ENCODE results near the gene ZNF79.
A peak's percentile ranks its signal among the peaks of the same experiment; 100 is the strongest.

The ZNF79 gene

DNA sequence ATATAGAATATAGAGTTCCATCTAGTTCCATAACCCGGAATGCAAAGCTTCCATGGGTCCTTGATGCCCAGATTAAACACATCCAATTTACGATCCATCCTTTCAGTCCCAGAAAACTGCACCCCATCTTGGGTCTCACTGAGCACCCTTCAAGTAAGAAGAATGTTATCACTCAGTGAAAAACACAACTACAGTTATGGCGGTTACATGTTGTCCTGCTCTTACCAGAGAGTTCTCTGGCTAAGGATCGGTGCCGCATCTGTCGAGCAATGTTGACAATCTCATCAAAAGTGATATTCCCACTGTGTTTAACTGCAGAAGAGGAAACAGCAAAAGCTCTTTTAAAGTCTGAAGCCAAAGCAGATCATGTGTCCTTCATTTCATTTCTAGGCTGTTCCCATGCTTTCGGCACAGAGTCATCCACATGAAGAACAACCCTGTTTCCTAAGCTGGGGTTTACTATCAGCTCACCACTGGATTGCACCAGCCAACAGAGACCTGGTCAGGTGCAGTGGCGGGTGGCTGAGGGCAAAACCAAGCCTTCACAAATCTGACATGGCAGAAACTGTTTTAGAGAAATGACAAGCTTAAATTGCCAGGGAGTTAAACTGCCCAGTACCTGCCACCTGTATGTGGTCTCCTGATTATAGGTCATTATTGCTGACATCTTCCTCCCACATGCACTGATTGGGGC lies 24.1 kb downstream of the ZNF79 start:
- H4K8ac ChIP-seq (ENCODE audit: low read depth, low read length): no peak overlapping the region
- H2AK5ac ChIP-seq (ENCODE audit: low read depth, low read length): no peak overlapping the region

DNA sequence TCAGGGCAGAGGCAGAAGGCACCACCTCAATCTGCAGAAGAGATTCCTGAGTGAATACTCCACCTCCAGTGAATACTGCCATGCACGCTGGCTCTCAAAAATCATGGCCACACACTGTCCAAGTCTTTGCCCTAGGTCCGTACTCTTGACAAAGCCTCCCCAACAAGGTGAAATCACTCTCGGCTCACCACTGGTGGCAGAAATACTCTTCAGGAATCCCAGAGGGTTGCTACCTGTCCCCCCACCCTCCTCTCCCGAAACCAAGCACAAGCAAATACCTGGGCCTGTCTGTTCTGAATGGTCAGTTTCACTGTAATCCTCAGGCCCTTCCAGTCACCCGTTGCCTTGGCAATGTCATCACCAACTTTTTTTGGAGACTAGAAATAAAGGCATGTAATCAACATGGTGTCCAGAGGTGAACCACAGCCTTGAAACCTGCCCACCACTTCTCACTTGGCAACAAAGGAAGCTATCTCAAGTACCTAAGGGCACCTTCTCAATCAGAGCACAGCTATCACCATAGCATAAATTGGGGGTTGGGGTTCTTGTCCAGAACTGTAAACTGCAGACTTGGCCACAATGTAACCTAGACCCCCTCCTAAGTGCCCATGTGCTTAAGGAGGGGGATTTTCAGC lies 25.3 kb downstream of the ZNF79 start:
- peaks cover 6 to 44% of the 10 kb centered on the region in 2 donors for H3K9me3 ChIP-seq (replicated peaks in 1 of 2; ENCODE audit: control insufficient read depth in 2 of 2, insufficient read depth in 1 of 2, low read depth in 1 of 2, low read length in 2 of 2)
- H3K4me2 ChIP-seq (ENCODE audit: insufficient read depth, low read length, poor library complexity, severe bottlenecking): peak overlapping the region; percentile 77
- no peak overlapping the region for H4K91ac ChIP-seq (ENCODE audit: low read depth, low read length, poor library complexity)
- no peak overlapping the region for H3K14ac ChIP-seq (ENCODE audit: low read length)
- peaks cover 11 to 18% of the 10 kb centered on the region in 2 donors for H3K4me1 ChIP-seq (ENCODE audit: control insufficient read depth in 2 of 2, insufficient read depth in 1 of 2, low read depth in 1 of 2, low read length in 2 of 2)
- H3K23ac ChIP-seq (ENCODE audit: low read depth, low read length, poor library complexity): no peak overlapping the region
- H2BK12ac ChIP-seq (ENCODE audit: low read length): no peak overlapping the region
- no peak overlapping the region for H3K9ac ChIP-seq (ENCODE audit: low read depth, low read length, poor library complexity)
- no peak overlapping the region for H4K8ac ChIP-seq (ENCODE audit: low read depth, low read length)
- no CpG with 5 or more reads among the region's 5 CpGs for WGBS, 2 donors (ENCODE audit: extremely low coverage in 2 of 2, insufficient read length in 2 of 2, insufficient replicate concordance in 1 of 2)
- H3K79me1 ChIP-seq (ENCODE audit: low read depth, low read length): peaks cover 3% of the 10 kb centered on the region
- H3K27ac ChIP-seq (replicated peaks; ENCODE audit: low read length): no peak overlapping the region
- no peak overlapping the region for H2BK120ac ChIP-seq (ENCODE audit: low read depth, low read length)
- H3K4me3 ChIP-seq (ENCODE audit: low read length in 2 of 2): peak overlapping the region; percentile 91 to 99
- H3K27me3 ChIP-seq (ENCODE audit: control insufficient read depth in 3 of 3, insufficient read depth in 3 of 3, low read depth in 1 of 3, low read length in 3 of 3): no peaks in the 10 kb centered on the region
- no peak overlapping the region for H3K18ac ChIP-seq (ENCODE audit: low read length)
- H3K4ac ChIP-seq (ENCODE audit: low read length): no peak overlapping the region
- H3K36me3 ChIP-seq (replicated peaks in 1 of 2; ENCODE audit: control insufficient read depth in 2 of 2, insufficient read depth in 2 of 2, low read length in 2 of 2): peaks cover 54 to 66% of the 10 kb centered on the region in 2 donors
- no peak overlapping the region for H2BK5ac ChIP-seq (ENCODE audit: low read length)
- H2BK15ac ChIP-seq (ENCODE audit: low read length): no peak overlapping the region
- H2AK5ac ChIP-seq (ENCODE audit: low read depth, low read length): no peak overlapping the region
- DNase-seq (ENCODE audit: low spot score): no peak
- H2AFZ ChIP-seq (ENCODE audit: low read length): no peak overlapping the region

More for the DNA sequence above, 24.1 kb downstream of the ZNF79 start:
- no peak overlapping the region for H3K4me2 ChIP-seq (ENCODE audit: insufficient read depth, low read length, poor library complexity, severe bottlenecking)
- no peak overlapping the region for H2BK5ac ChIP-seq (ENCODE audit: low read length)
- H3K23ac ChIP-seq (ENCODE audit: low read depth, low read length, poor library complexity): no peak overlapping the region
- no peak overlapping the region for H4K91ac ChIP-seq (ENCODE audit: low read depth, low read length, poor library complexity)
- no peak for DNase-seq (ENCODE audit: low spot score)
- H2BK12ac ChIP-seq (ENCODE audit: low read length): no peak overlapping the region
- H3K27me3 ChIP-seq (ENCODE audit: control insufficient read depth in 3 of 3, insufficient read depth in 3 of 3, low read depth in 1 of 3, low read length in 3 of 3): no peaks in the 10 kb centered on the region
- H2BK120ac ChIP-seq (ENCODE audit: low read depth, low read length): no peak overlapping the region
- no peak overlapping the region for H2AFZ ChIP-seq (ENCODE audit: low read length)
- peaks cover 61 to 74% of the 10 kb centered on the region in 2 donors for H3K36me3 ChIP-seq (replicated peaks in 1 of 2; ENCODE audit: control insufficient read depth in 2 of 2, insufficient read depth in 2 of 2, low read length in 2 of 2)
- H3K4me1 ChIP-seq (ENCODE audit: control insufficient read depth in 2 of 2, insufficient read depth in 1 of 2, low read depth in 1 of 2, low read length in 2 of 2): peaks cover 11 to 18% of the 10 kb centered on the region in 2 donors
- WGBS, 2 donors (ENCODE audit: extremely low coverage in 2 of 2, insufficient read length in 2 of 2, insufficient replicate concordance in 1 of 2): no CpG with 5 or more reads among the region's 8 CpGs
- peaks cover 11 to 52% of the 10 kb centered on the region in 2 donors for H3K9me3 ChIP-seq (replicated peaks in 1 of 2; ENCODE audit: control insufficient read depth in 2 of 2, insufficient read depth in 1 of 2, low read depth in 1 of 2, low read length in 2 of 2)
- peaks cover 3% of the 10 kb centered on the region for H3K79me1 ChIP-seq (ENCODE audit: low read depth, low read length)
- H3K14ac ChIP-seq (ENCODE audit: low read length): no peak overlapping the region
- no peak overlapping the region for H3K18ac ChIP-seq (ENCODE audit: low read length)
- H3K9ac ChIP-seq (ENCODE audit: low read depth, low read length, poor library complexity): no peak overlapping the region
- H2BK15ac ChIP-seq (ENCODE audit: low read length): no peak overlapping the region
- no peak overlapping the region for H3K4me3 ChIP-seq (ENCODE audit: low read length in 2 of 2)
- H3K27ac ChIP-seq (replicated peaks; ENCODE audit: low read length): no peak overlapping the region
- H3K4ac ChIP-seq (ENCODE audit: low read length): no peak overlapping the region

DNA sequence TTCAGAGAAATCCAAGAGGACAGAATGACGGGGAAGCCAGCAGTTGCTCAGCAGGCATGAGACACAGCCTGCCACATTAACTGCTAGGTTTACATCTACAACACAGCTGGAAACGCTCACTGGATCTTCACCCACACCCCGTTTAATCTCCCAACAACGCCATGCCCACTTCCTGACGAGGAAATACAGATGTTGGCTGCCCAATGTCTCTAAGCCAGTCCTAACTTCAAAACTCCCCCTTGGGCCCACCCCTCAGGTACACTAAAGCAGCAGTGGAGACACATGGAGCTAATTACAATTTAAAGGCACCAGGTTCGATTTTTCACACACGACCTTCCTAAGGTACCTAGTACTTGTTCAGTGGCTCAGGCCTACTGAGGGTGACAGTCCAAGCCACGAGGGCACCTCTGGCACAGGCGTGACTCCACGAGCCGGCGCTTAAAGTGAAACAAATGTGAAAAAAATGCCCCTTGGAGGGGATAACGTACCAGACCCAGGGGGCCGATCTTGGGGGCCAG lies 26.1 kb downstream of the ZNF79 start:
- Histone ChIP-seq H3K23ac (ENCODE audit: low read depth, low read length, poor library complexity) (no peak overlapping the region), H3K4me3 (ENCODE audit: low read length in 2 of 2) (peak overlapping the region; percentile 91 to 99), H3K4me2 (ENCODE audit: insufficient read depth, low read length, poor library complexity, severe bottlenecking) (peak overlapping the region; percentile 77), H2BK15ac (ENCODE audit: low read length) (no peak overlapping the region), H2BK12ac (ENCODE audit: low read length) (no peak overlapping the region), H3K4ac (ENCODE audit: low read length) (no peak overlapping the region), H3K4me1 (ENCODE audit: control insufficient read depth in 2 of 2, insufficient read depth in 1 of 2, low read depth in 1 of 2, low read length in 2 of 2) (peaks cover 11 to 18% of the 10 kb centered on the region in 2 donors), H3K9me3 (replicated peaks in 1 of 2; ENCODE audit: control insufficient read depth in 2 of 2, insufficient read depth in 1 of 2, low read depth in 1 of 2, low read length in 2 of 2) (peaks cover 0 to 36% of the 10 kb centered on the region in 2 donors), H2BK120ac (ENCODE audit: low read depth, low read length) (no peak overlapping the region), H2AFZ (ENCODE audit: low read length) (no peak overlapping the region), H3K27me3 (ENCODE audit: control insufficient read depth in 3 of 3, insufficient read depth in 3 of 3, low read depth in 1 of 3, low read length in 3 of 3) (no peaks in the 10 kb centered on the region), H4K8ac (ENCODE audit: low read depth, low read length) (no peak overlapping the region), H3K27ac (replicated peaks; ENCODE audit: low read length) (no peak overlapping the region), H3K9ac (ENCODE audit: low read depth, low read length, poor library complexity) (peak overlapping the region; percentile 99), H3K36me3 (replicated peaks in 1 of 2; ENCODE audit: control insufficient read depth in 2 of 2, insufficient read depth in 2 of 2, low read length in 2 of 2) (peaks cover 46 to 61% of the 10 kb centered on the region in 2 donors), H3K14ac (ENCODE audit: low read length) (no peak overlapping the region), H2BK5ac (ENCODE audit: low read length) (peak overlapping the region; percentile 85), H3K79me1 (ENCODE audit: low read depth, low read length) (peaks cover 3% of the 10 kb centered on the region), H4K91ac (ENCODE audit: low read depth, low read length, poor library complexity) (no peak overlapping the region), H3K18ac (ENCODE audit: low read length) (no peak overlapping the region), H2AK5ac (ENCODE audit: low read depth, low read length) (peak overlapping the region; percentile 85)
- DNase-seq (ENCODE audit: low spot score): no peak
- WGBS, 2 donors (ENCODE audit: extremely low coverage in 2 of 2, insufficient read length in 2 of 2, insufficient replicate concordance in 1 of 2): no CpG with 5 or more reads among the region's 14 CpGs

All from neuronal stem cell (in vitro differentiated cells).